Activated CD4-positive, alpha-beta T cell treated with anti-CD3 and anti-CD28 coated beads for 24 hours (primary cell): Measurements from ENCODE around the gene CALML4.
"Not testable (repeated sequence)": the region's sequence is repeated elsewhere in the genome, so short reads cannot be mapped to it uniquely, and the experiment has no call there.

Experiments used
- DNase-seq, 2 donors: peaks; one replicate each; pipeline ENCODE4 v3.0.0-alpha.2; 2020; ENCODE audit warnings: low read depth in 2 of 2

The CALML4 gene, protein sequence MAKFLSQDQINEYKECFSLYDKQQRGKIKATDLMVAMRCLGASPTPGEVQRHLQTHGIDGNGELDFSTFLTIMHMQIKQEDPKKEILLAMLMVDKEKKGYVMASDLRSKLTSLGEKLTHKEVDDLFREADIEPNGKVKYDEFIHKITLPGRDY

GRCh38 chr15:68204776-68205557 lies at the start of gene CALML4:
TSS of gene CALML4 (minus strand) at chr15:68205332. CDS start at chr15:68205247, 85 bp downstream.
- no peak for DNase-seq

DNA sequence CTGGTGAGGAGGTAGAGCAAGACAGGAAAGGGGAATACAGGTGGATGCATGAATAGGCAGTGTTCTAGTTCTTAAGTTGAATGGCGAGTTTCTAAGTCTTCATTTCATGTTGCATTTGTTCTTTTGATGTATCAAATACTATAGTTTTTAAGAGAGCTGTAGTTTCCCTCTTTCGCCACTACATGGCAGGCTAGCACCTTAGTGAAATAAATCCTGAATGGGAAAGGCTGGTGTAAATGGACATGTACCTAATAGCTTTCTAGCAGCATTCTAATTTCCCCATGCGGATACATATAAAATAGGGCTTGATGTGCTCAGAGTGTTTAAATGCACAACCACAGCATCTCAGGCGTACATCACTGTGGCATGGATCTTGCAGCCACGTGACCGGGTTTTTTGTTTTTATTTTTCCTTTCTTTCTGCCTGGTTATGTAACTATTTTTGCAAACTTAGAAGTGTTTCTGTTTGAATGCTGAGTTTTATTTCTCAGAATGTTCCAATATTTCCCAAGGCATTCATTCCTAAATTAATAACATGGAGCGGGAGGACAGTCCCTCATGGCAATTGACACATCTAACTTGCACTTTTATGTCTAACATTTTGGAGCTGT lies 47.9 kb upstream of the CALML4 start:
- no peak for DNase-seq

DNA sequence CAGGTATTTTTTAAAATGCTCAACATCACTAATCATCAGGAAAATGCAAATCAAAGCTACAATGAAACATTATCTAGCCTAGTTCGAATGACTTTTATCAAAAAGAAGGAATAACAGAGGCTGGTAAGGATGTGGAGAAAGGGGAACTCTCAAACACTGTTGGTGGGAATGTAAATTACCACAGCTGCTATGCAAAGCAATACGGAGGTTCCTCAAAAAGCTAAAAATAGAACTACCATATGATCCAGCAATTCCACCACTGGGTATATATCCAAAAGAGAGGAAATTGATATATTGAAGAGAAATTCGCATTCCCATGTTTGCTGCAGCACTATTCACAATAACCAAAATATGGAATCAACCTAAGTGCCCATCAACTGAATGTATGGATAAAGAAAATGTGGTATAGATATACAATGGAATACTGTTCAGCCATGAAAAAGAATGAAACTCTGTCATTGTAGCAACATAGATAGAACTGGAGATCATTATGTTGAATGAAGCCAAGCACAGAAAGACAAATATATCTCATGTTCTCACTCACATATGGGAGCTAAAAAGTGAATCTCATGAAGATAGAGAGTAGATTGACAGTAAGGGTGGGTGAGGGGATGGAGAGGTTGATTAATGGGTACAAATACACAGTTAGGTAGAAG lies 44.1 kb upstream of the CALML4 start:
- DNase-seq = no peak

GRCh38 chr15:68244235-68244634 lies 39.1 kb upstream of the CALML4 start:
- DNase-seq = no peak

- DNase-seq = no peak
Measured at GRCh38 chr15:68241088-68241935, 36.2 kb upstream of the CALML4 start.

DNA sequence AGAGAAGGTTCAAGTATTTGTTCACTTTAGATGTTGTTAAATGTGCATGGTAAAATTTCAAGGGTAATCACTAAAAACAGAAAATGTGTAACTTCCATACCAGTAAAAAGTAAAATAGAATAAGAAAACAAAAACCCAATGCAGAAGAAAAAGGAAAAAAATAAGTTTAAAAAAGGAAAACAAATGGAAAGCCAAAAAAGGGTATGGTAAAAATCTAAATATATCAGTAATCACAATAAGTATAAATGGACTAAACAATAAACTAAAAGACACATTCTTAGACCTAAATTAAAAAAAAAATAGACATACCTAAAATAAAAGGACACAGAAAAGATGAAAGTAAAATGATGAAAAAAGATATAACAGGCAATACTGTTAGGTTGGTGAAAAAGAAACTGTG lies 33.9 kb upstream of the CALML4 start:
- DNase-seq = no peak

DNA sequence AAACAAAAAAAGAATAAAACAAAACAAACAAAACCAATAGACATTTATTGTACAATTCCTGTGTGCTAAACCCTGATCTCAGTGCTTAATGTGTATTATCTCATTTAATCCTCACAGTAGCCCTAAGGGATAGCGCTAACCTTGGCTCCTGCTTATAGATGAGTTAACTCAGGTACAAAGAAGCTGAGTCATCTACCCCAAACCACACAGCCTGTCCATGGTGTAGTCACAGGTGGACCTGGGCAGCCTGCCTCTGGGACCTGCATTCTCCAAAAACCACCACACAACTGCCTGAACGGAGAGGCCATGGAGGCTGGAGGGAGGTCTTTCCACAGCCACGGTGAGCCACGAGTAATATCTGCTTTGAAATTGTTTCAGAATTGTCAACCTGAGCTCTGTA lies 29.9 kb upstream of the CALML4 start:
- no peak for DNase-seq

DNA sequence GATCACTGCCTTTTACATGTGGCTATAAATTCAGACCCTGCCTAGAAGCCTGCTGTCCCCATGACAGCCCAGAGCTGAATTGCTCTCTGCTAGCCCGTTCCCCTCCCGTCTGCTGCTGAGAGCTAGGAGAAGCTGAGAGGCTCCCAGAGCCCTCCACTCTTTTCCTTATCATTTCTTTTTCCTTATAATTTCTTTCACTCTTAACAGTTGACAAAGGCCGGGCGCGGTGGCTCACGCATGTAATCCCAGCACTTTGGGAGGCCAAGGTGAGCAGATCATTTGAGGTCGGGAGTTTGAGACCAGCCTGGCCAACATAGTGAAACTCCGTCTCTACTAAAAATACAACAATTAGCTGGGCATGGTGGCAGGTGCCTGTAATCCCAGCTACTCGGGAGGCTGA lies 29.4 kb upstream of the CALML4 start:
- not testable (repeated sequence) for DNase-seq

GRCh38 chr15:68234060-68234459 lies 28.9 kb upstream of the CALML4 start:
- no peak for DNase-seq

GRCh38 chr15:68232937-68233336 lies 27.8 kb upstream of the CALML4 start:
- DNase-seq = no peak

DNA sequence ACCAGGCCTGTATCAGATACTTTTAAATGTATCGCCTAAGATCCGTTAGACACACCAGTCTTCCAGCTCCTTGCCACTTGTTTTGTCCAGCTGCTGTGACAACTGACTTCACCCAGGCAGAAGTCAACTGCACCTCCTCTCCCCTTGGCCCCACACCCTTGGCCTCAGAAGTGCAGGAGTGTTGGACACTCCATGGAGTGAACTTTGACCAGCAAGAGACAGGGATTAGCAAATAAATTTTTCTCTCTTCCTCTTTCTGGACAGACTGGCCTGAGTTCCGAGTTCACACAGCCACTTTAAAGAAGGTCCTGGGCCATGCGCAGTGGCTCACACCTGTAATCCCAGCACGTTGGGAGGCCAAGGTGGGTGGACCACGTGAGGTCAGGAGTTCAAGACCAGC lies 27.3 kb upstream of the CALML4 start:
- DNase-seq = no peak

DNA sequence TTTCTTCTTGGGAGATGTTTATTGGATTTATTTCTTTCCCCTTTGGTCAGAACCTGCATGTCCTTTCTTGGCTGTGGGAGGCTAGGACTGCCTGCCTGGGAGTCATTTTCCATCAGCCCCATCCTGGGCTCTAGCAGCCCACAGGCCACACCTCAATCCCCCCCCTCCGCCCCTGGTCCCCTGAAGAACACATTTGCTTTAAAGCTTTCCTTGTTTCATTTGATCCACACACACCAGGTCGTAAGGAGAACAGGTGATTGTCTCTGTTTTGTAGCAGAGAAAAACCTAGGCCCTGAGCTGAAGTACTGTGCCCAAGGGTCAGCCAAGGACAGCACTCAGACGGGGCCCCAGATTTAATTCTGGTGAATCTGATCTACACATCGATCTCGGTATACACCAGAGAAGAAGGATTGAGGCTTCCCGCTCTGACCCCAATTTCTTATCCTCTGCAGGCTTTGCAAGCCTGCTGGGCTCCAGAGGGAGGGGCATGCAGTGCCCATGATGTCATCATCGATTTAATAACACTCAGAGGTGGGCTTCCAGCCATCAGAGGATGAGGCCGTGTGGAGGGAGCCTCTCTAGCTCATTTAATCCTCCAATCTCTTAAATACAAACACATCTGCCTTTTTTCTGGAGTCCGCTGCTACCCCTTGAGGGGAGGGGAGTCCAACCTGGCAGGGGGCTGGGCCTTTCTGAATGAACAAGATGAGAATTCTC lies 26.1 kb upstream of the CALML4 start:
- DNase-seq = no peak

DNA sequence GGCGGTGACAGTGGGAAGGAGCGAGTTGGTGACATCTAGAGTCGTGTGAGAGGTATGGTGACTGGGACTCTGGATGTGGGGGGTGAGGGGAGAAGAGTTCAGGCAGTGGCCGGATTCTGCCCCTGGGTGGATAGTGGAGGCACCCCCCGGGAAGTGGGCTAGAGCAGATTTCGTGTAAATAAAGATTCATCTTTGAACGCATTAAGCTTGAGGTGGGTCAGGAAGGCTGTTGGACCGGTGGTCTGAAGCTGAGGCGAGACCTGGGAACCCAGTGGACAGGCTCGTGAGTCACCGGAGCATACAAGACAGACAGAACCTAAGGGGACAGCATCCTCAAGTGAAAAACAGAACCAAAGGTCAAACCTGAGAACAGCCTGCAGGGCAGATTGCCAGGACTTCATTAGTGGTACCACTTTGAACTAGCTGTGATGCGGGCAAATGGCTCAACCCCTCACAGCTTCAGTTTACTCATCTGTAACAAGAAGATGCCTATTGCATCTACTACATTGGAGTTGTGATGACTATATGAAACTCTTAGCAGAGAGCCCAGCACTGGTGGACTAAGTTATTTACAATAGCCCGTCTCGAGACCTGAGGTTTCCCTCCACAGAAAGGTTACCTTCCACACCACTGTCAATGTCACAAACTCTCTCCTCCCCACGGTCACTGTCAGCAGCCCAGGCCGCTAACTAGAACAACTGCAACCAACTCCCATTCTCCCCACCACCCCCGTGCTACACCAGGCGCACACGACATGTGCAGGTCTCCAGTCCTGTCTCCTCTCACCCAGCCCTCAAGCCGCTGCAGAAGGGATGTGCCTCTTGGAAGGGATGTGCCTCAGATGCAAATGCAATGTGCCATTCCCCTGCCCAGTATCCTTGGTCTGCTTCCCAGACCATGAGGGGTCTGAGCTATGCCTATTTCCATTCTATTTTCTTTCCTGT lies 25.3 kb upstream of the CALML4 start:
- no peak for DNase-seq

DNA sequence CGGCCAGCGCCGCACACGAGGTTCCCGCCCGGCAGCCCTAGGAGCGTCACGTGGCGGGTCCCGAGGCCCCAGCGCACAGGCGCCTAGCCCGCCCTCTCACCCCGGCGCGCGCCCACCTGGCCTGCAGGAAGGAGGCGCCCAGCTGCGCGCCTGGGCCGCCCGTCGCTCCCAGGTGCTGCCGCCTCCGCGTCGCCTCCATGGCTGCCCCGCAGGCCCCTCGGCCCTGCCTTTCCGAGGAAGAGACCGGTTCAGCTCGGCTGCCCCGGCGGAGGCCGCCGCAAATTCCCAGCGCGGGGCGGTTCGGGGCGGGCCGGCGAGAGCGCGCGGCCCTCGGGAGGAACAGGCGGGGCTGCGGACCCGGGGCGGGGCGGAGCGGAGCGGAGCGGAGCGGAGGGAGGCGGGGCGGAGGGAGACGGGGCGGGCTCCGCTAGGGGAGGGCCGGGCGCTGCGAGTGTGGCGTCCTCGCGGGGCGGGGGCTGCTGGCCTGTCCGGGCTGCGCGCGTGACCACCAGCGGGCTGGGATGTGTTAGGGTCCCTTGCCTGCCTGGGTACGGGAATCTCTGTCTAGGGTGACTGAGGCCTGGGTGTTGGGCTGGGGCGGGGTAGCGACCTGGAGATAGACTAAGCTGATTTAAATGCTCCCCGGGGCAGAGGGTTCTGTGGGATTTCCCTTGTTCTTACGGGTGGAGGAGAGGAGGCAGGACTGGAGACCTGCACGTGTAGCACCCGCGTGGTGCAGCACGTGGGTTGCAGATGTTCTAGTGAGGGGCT lies 24.4 kb upstream of the CALML4 start, which contains the start of gene CLN6:
CLN6 (minus strand) TSS at position 343 of the 771 bp plus-strand sequence; CDS start at position 199, 144 bp downstream.
- peak; percentile 68 to 84 for DNase-seq

- no peak for DNase-seq
Measured at GRCh38 chr15:68228971-68229385, 23.8 kb upstream of the CALML4 start.

DNA sequence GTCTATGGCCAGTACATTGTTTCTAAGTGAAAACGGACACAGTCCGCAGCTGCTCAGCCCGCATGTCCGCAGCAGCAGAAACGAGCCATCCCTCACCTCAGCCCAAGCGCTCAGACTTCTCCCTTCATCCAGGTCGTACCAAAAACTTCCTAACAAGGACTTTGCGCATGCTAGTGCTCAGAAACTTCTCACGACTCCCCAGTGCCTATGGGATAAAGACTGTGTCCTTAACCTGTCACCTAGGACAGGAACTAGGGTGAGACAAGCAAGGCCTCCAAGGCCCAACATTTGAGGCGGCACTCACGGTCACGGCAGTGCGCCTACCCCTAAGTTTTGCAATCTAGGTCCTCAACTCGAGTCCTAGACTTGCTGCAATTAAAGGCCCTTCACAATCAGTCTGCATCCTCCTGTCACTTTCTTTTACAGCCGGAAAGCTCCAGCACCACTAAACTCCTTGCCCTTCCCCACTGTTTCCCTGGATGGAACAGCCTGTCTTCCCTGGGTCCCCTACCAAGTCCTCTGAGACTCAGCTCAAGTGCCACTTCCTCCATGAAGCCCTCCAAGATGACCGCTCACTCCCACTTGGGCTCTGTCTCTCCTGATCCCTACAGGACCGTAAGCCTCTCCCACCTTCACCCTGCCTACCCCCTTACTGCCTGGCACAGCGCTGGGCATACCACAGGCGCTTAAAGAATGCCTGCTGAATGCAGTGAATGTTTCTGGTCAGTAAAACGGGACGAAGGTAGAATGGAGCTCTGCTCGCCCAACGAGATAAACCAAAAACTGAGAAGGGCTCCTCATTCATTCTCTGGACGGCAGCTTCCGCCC lies 23.2 kb upstream of the CALML4 start:
- DNase-seq = no peak

- no peak for DNase-seq
Measured at GRCh38 chr15:68227643-68228142, 22.6 kb upstream of the CALML4 start.

DNA sequence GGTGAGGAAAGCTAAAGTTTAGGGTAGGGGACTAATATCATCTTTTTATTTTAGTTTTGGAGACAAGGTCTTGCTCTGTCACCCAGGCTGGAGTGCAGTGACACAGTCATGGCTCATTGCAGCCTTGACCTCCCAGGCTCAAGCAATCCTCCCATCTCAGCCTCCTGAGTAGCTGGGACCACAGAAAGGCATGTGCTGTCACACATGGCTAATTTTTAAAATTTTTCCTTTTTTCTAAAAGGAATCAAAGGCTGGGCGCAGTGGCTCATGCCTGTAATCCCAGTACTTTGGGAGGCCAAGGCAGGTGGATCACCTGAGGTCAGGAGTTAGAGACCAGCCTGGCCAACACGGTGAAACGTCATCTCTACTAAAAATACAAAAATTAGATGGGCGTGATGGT lies 20.3 kb upstream of the CALML4 start:
- DNase-seq = not testable (repeated sequence)
